Prostate gland (tissue), 2 donors: ENCODE results near the gene GOLGA1. TPM values are rescaled to one million over a fixed set of nuclear protein-coding genes. Genes with fewer than 3 reads are reported as not detected.

Experiments used
- DNase-seq: peaks from one replicate; pipeline ENCODE4 v3.0.0-alpha.2; 2019; ENCODE audit warnings: low spot score
- H3K27ac ChIP-seq, 2 donors: fragments of 200-600 bp; sonication (generic); 2 replicates each; pipeline ENCODE4 v1.5.1; 2017 to 2019
- H3K27me3 ChIP-seq: fragments of 200-600 bp; sonication (generic); replicated peaks from 2 replicates; pipeline ENCODE4 v1.5.1; 2019; ENCODE audit not compliant: insufficient read depth
- H3K36me3 ChIP-seq, 2 donors: fragments of 200-600 bp; sonication (generic); 1 replicate in 1 of 2; 2 replicates in 1 of 2; pipeline versions ENCODE4 v1.5.1 to v1.8.1; 2017 to 2019
- H3K4me1 ChIP-seq: fragments of 200-600 bp; sonication (generic); replicated peaks from 2 replicates; pipeline ENCODE4 v1.5.1; 2019
- H3K4me3 ChIP-seq, 2 donors: fragments of 200-600 bp; sonication (generic); 2 replicates each; pipeline ENCODE4 v1.5.1; 2017 to 2019
- H3K9me3 ChIP-seq: fragments of 200-600 bp; sonication (generic); 2 replicates; pipeline ENCODE4 v1.5.1; 2017
- POLR2A ChIP-seq: fragments of 450-650 bp; IDR thresholded peaks from one replicate; pipeline ENCODE4 v1.6.1; 2016; ENCODE audit warnings: antibody characterized with exemption, mild to moderate bottlenecking
- POLR2AphosphoS5 ChIP-seq: sonication (generic); formaldehyde crosslinking; IDR thresholded peaks from one replicate; pipeline ENCODE4 v1.6.1; 2017; ENCODE audit warnings: antibody characterized with exemption
- WGBS: methylation state at CpG from one replicate; pipeline ENCODE4 v1.1.5; 2018; 5-methylcytosine and 5-hydroxymethylcytosine counted together
- intact Hi-C: fragments of 100-400 bp; cut with DNase I; formaldehyde crosslinking; loops from one replicate; pipeline ENCODE4 v1.14.2; 2022
- total RNA-seq, 2 donors: library from RNA; depleted of rRNA; stranded (reverse); fragments of >200 nt; gene quantifications; one replicate each; pipeline ENCODE4 v1.1.0, GENCODE V29; 2016
- TF ChIP-seq, protein P1 (sequence below), 4 experiments: fragments of 200-600 bp in 2 of 4; fragments of 450-650 bp in 2 of 4; sonication (generic) in 2 of 4; IDR thresholded peaks; 1 replicate in 3 of 4; 2 replicates in 1 of 4; pipeline ENCODE4 v1.5.1; 2016 to 2019; ENCODE audit warnings: antibody characterized with exemption in 4 of 4, mild to moderate bottlenecking in 2 of 4, moderate library complexity in 2 of 4

GOLGA1 gene
- total RNA-seq, 2 donors from 2014 or later, result 12.5 to 28.3 TPM

DNA sequence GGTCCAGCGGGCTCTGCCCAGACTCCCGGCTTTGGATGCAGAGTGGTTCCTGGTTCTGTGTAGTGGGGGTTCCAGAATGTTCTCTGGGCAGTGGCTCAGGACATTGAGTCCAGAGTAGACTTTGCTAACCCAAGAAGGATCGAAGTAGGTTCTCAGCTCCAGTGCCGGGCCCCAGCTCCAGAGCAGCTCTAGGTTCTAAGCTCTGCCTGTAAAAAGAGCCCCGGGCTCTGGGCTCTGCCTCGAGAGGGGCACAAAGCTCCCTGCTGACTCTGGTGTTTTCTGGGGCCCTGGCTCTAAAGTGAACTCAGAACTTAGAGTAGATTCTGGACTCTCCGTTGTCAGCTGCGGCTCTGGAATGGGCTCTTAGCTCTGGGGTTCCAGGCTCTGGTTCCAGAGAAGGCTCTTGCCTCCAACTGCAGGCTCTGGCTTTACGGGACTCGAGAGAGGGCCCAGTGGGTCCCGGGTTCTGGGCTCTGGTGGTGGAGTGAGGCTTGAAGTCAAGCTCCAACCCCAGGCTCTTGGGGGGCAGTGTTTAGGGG is 87.2 kb downstream of the GOLGA1 start:
- 61% methylated on average over 11 of the region's 11 CpGs for WGBS
- TF ChIP-seq, protein P1, sequence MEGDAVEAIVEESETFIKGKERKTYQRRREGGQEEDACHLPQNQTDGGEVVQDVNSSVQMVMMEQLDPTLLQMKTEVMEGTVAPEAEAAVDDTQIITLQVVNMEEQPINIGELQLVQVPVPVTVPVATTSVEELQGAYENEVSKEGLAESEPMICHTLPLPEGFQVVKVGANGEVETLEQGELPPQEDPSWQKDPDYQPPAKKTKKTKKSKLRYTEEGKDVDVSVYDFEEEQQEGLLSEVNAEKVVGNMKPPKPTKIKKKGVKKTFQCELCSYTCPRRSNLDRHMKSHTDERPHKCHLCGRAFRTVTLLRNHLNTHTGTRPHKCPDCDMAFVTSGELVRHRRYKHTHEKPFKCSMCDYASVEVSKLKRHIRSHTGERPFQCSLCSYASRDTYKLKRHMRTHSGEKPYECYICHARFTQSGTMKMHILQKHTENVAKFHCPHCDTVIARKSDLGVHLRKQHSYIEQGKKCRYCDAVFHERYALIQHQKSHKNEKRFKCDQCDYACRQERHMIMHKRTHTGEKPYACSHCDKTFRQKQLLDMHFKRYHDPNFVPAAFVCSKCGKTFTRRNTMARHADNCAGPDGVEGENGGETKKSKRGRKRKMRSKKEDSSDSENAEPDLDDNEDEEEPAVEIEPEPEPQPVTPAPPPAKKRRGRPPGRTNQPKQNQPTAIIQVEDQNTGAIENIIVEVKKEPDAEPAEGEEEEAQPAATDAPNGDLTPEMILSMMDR (IDR thresholded peaks at IDR 0.05), result no peak
- no peak for TF ChIP-seq POLR2A
- TF ChIP-seq POLR2AphosphoS5, result no peak
- Histone ChIP-seq H3K36me3 (peaks cover 8 to 12% of the 10 kb centered on the region in 2 donors), H3K27me3 (no peaks in the 10 kb centered on the region), H3K27ac (no peak overlapping the region), H3K9me3 (no peaks in the 10 kb centered on the region), H3K4me1 (peaks cover 4% of the 10 kb centered on the region), H3K4me3 (peak overlapping the region; percentile 30 to 34)
- intact Hi-C loops, result loop anchor here (1.0 to 10.0 kb wide), 2 partner anchors 79 to 521 kb away; no protein-coding TSS in a partner anchor
- no peak for DNase-seq

DNA sequence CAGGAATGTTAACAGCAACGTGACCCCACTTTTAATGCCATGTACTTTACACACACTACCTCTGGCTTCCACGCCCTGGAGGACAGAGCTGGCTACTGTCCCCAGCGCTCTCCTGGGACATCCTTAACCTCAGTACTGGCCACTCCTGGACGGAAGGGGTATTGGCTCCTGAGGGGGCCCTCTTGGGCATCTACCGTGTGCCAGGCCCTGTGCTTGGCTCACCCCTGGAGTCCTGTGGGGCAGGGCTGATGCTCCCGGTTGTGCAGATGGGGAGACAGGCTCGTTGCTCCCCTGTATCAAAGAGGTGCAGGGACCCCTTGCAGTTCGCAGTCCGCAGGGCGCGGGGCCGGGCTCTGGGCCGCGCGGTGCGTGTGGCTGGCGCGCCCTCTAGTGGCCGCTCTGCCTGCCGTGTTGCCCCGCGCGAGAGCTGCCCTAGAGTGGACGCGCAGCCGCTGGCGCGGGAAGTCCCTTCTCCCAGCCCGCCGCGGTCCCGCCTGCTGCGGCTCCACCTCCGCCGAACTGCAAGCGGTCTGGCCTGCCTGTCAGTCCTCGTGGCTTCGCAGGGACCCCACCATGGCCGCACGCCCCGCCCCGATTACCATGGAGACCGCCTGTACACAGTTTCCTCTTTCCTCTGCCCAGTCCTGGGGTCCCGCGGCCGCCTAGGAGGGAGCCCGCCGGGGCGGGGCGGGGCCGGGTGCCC is 87.9 kb downstream of the GOLGA1 start, which contains the start of gene WDR38:
Gene WDR38, plus strand, starts transcription at position 632 of the 703 bp plus-strand sequence. CDS start 72 bp downstream, outside the sequence.
- 1% methylated on average over 33 of the region's 51 CpGs for WGBS
- Histone ChIP-seq H3K9me3 (no peaks in the 10 kb centered on the region), H3K36me3 (peaks cover 5 to 8% of the 10 kb centered on the region in 2 donors), H3K27me3 (no peaks in the 10 kb centered on the region), H3K4me1 (peaks cover 4% of the 10 kb centered on the region), H3K27ac (peak within 1 kb of the TSS in 1 of 2 donors; percentile 4), H3K4me3 (peak within 1 kb of the TSS; percentile 30 to 34)
- intact Hi-C loops, result loop anchor here (1.0 to 10.0 kb wide), 2 partner anchors 79 to 522 kb away; no protein-coding TSS in a partner anchor
- peak; percentile 67 for DNase-seq
- TF ChIP-seq POLR2AphosphoS5, result peak; percentile 51
- TF ChIP-seq, protein P1 (IDR thresholded peaks at IDR 0.05), result peak; percentile 96 to 100 (median 97)
- no peak for TF ChIP-seq POLR2A

DNA sequence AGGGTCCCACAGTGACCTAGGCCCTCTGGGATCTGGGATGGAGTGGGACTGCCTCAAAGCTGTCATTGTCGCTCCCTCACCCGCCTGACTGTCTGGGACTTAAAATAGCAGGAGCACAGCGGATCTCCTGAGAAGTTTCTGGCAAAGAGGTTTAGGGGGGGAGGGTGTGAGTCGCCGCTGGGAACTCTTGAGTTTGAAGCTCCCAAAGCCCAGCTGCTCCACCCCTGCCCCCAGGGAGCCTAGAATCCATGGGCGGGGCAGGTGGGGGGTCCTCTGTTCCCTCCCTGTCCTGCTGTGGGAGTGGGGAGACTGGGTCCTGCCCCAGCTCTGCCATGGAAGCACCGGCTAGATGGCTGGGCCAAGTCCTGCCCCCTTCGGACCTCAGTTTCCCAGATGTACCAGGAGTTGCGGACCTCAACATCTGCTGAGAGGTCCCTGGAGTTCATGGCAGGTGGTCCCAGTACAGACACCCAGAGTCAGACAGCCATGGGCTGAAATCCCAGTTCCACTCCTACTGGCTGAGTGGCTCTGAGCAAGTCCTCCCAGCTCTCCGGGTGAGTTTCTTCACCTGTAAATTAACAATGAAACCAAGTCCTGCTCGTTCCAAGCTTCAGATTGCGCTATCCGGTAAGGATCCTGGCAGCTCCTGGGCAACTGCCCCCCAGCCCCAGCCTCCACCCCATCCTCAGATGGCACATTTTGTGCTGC is 88.6 kb downstream of the GOLGA1 start:
- Histone ChIP-seq H3K36me3 (peaks cover 0 to 1% of the 10 kb centered on the region in 2 donors), H3K27me3 (no peaks in the 10 kb centered on the region), H3K4me3 (peak overlapping the region in 1 of 2 donors; percentile 34), H3K4me1 (peaks cover 4% of the 10 kb centered on the region), H3K27ac (peak overlapping the region in 1 of 2 donors; percentile 4), H3K9me3 (no peaks in the 10 kb centered on the region)
- intact Hi-C loops, result loop anchor here (10.0 kb wide), 1 partner anchor 523 kb away; no protein-coding TSS in a partner anchor
- DNase-seq, result no peak
- no peak for TF ChIP-seq POLR2A
- TF ChIP-seq, protein P1 (IDR thresholded peaks at IDR 0.05), result no peak
- TF ChIP-seq POLR2AphosphoS5, result no peak
- 34% methylated on average over 13 of the region's 13 CpGs for WGBS

DNA sequence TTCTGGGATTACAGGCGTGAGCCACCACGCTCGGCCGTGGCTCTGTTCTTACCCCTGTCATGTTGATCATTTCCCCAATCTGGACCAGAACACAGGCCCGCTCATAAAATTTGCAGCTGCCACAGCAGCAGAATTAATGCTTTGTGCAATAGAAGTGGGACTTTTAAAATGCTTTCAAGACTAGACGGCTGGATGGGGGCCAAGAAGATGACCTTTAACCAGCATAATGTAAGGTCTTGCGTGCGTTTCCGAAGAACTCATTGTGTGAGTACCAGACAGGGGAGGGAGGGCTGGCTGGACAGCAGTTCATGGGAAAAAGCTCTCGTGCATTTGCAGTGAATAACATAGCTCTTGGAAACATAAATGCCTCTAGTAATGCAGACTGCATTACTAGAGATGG is 91.1 kb downstream of the GOLGA1 start:
- Histone ChIP-seq H3K9me3 (no peaks in the 10 kb centered on the region), H3K27me3 (no peaks in the 10 kb centered on the region), H3K27ac (no peak overlapping the region), H3K36me3 (no peaks in the 10 kb centered on the region), H3K4me3 (no peak overlapping the region), H3K4me1 (peaks cover 4% of the 10 kb centered on the region)
- no peak for TF ChIP-seq POLR2A
- TF ChIP-seq POLR2AphosphoS5, result no peak
- TF ChIP-seq, protein P1 (IDR thresholded peaks at IDR 0.05), result no peak
- DNase-seq, result no peak
- intact Hi-C loops, result loop anchor here (10.0 kb wide), 1 partner anchor 525 kb away; no protein-coding TSS in a partner anchor
- WGBS, result 75% methylated on average over 10 of the region's 10 CpGs
